ENCODE results near the gene SNRPD2. TPM values are rescaled to one million over a fixed set of nuclear protein-coding genes. Genes with fewer than 3 reads are reported as not detected.
"Not testable (repeated sequence)": the region's sequence is repeated elsewhere in the genome, so short reads cannot be mapped to it uniquely, and the experiment has no call there.

Gene SNRPD2
- 303 and 325 TPM in 2 replicates for total RNA-seq (ENCODE audit: low replicate concordance)

GRCh38 chr19:45691516-45692186, at the start of gene SNRPD2:
SNRPD2 (minus strand) TSS chr19:45691953; CDS start chr19:45691888, 65 bp downstream.
- peak within 1 kb of the TSS; percentile 96 for H3K4me3 ChIP-seq (ENCODE audit: low read depth, low read length)
- peak; percentile 95 for DNase-seq (ENCODE audit: low read depth)
- no peak for TF ChIP-seq CTCF (IDR thresholded peaks at IDR 0.05; ENCODE audit: insufficient read depth, low read length)

GRCh38 chr19:45739498-45740439, 48.0 kb upstream of the SNRPD2 start:
- no peak for DNase-seq (ENCODE audit: low read depth)

GRCh38 chr19:45733160-45733810, 41.5 kb upstream of the SNRPD2 start, which contains the start of gene MEIOSIN:
MEIOSIN (plus strand) TSS chr19:45733439; CDS start chr19:45735377, 1,938 bp downstream.
- no peak for TF ChIP-seq CTCF (IDR thresholded peaks at IDR 0.05; ENCODE audit: insufficient read depth, low read length)
- DNase-seq (ENCODE audit: low read depth): no peak
- H3K4me3 ChIP-seq (ENCODE audit: low read depth, low read length): no peak within 1 kb of the TSS

More at GRCh38 chr19:45739498-45740439, 48.0 kb upstream of the SNRPD2 start:
- no peak overlapping the region for H3K4me3 ChIP-seq (ENCODE audit: low read depth, low read length)
- no peak for TF ChIP-seq CTCF (IDR thresholded peaks at IDR 0.05; ENCODE audit: insufficient read depth, low read length)

- DNase-seq (ENCODE audit: low read depth): peak; percentile 99
- peak within 1 kb of the TSS; percentile 95 for H3K4me3 ChIP-seq (ENCODE audit: low read depth, low read length)
- peak; percentile 32 for TF ChIP-seq CTCF (IDR thresholded peaks at IDR 0.05; ENCODE audit: insufficient read depth, low read length)
These were observed 38.9 kb upstream of the SNRPD2 start, which contains the start of gene FBXO46 for GRCh38 chr19:45730368-45731288. FBXO46 (minus strand) TSS chr19:45730896; CDS start chr19:45713495, 17,401 bp downstream.

GRCh38 chr19:45729800-45730290, 38.1 kb upstream of the SNRPD2 start:
- DNase-seq (ENCODE audit: low read depth): no peak
- no peak for TF ChIP-seq CTCF (IDR thresholded peaks at IDR 0.05; ENCODE audit: insufficient read depth, low read length)

GRCh38 chr19:45728683-45729082, 36.9 kb upstream of the SNRPD2 start:
- not testable (repeated sequence) for DNase-seq (ENCODE audit: low read depth); H3K4me3 ChIP-seq (ENCODE audit: low read depth, low read length)

More at GRCh38 chr19:45729800-45730290, 38.1 kb upstream of the SNRPD2 start:
- peak overlapping the region; percentile 95 for H3K4me3 ChIP-seq (ENCODE audit: low read depth, low read length)

- DNase-seq (ENCODE audit: low read depth); H3K4me3 ChIP-seq (ENCODE audit: low read depth, low read length): not testable (repeated sequence)
These were observed 28.3 kb upstream of the SNRPD2 start for GRCh38 chr19:45720065-45720464.

Measured in fibroblast of the aortic adventitia (primary cell).